ENCODE measurements around the gene PPA1. TPM values are rescaled to one million over a fixed set of nuclear protein-coding genes. Genes with fewer than 3 reads are reported as not detected.

PPA1 gene
- total RNA-seq, 1 donor from 2014 or later: 79.3 TPM

DNA sequence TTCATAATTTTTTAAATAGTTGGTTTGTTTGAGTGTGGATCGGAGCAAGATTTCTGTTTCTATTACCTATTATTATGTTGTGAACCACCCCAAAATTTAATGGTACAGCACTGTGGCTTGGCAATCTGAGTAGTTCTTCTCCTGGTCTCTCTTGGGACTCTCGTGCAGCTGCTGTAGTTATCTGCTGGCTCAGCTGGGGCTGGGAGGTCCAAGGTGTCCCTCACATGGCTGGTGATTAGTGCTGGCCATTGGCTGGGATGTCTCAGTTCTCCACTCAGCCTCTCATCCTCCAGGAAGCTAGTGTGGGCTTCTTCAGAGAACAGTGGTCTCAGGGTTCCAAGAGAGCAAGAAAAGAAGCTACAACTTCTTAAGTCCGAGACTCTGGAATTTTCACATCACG lies 35.1 kb upstream of the PPA1 start:
- no peaks in the 10 kb centered on the region for H3K36me3 ChIP-seq
- no peaks in the 10 kb centered on the region for H3K27me3 ChIP-seq
- DNase-seq (ENCODE audit: extremely low spot score in 2 of 2): no peak
- H3K4me1 ChIP-seq: peaks cover 6% of the 10 kb centered on the region
- H3K9me3 ChIP-seq: no peaks in the 10 kb centered on the region
- H3K4me3 ChIP-seq: no peak overlapping the region
- intact Hi-C loops (cut with DNase I): no loop called here
- no peak overlapping the region for H3K27ac ChIP-seq
- TF ChIP-seq, protein P1, sequence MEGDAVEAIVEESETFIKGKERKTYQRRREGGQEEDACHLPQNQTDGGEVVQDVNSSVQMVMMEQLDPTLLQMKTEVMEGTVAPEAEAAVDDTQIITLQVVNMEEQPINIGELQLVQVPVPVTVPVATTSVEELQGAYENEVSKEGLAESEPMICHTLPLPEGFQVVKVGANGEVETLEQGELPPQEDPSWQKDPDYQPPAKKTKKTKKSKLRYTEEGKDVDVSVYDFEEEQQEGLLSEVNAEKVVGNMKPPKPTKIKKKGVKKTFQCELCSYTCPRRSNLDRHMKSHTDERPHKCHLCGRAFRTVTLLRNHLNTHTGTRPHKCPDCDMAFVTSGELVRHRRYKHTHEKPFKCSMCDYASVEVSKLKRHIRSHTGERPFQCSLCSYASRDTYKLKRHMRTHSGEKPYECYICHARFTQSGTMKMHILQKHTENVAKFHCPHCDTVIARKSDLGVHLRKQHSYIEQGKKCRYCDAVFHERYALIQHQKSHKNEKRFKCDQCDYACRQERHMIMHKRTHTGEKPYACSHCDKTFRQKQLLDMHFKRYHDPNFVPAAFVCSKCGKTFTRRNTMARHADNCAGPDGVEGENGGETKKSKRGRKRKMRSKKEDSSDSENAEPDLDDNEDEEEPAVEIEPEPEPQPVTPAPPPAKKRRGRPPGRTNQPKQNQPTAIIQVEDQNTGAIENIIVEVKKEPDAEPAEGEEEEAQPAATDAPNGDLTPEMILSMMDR (IDR thresholded peaks at IDR 0.05): no peak
- TF ChIP-seq POLR2A (IDR thresholded peaks at IDR 0.05): no peak
- TF ChIP-seq POLR2AphosphoS5 (IDR thresholded peaks at IDR 0.05; ENCODE audit: insufficient read depth in 1 of 2, low read depth in 1 of 2): no peak

DNA sequence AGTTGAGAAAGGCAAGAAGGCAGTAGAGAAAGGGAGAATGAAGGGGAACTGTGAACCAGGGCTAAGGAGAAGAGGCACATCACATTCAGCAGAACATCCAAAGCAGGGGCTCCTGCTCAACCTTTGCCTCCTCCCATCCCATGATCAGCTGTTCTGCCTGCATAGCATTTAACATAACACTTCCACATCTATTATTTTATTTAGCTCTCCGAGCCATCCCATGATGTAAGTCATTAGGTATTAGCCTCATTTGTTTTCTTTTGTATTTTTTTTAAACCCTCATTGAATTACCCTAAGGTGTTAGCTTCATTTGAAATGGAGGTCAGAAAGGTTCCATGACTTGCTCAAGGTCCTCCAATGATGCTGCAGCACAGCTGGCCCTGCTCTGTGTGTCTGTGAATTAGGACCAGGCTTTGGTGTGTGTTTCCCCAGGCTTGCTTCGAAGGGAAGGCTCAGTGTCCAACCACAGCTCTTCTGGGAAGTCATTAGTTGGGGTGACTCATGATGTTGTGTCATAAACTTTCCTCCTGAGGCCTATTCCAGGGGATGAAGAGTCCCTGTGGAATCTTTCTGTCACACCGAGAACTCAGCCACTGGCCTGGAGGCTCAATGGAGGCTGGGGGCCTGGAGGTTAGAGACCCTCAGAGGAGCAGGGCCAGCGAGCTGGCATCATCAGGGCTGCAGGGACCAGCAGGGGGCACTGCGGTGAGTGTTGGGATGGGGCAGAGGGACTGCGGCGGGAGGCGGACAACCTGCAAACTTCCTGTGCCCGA lies 34.1 kb upstream of the PPA1 start:
- H3K36me3 ChIP-seq: no peaks in the 10 kb centered on the region
- H3K4me3 ChIP-seq: no peak overlapping the region
- no peaks in the 10 kb centered on the region for H3K27me3 ChIP-seq
- H3K9me3 ChIP-seq: no peaks in the 10 kb centered on the region
- H3K27ac ChIP-seq: peak overlapping the region; percentile 28
- peak; percentile 46 to 76 for TF ChIP-seq POLR2AphosphoS5 (IDR thresholded peaks at IDR 0.05; ENCODE audit: insufficient read depth in 1 of 2, low read depth in 1 of 2)
- TF ChIP-seq, protein P1 (IDR thresholded peaks at IDR 0.05): peak in 1 of 3 experiments; percentile 8
- no peak for TF ChIP-seq POLR2A (IDR thresholded peaks at IDR 0.05)
- peaks cover 6% of the 10 kb centered on the region for H3K4me1 ChIP-seq
- intact Hi-C loops (cut with DNase I): no loop called here
- DNase-seq (ENCODE audit: extremely low spot score in 2 of 2): no peak

DNA sequence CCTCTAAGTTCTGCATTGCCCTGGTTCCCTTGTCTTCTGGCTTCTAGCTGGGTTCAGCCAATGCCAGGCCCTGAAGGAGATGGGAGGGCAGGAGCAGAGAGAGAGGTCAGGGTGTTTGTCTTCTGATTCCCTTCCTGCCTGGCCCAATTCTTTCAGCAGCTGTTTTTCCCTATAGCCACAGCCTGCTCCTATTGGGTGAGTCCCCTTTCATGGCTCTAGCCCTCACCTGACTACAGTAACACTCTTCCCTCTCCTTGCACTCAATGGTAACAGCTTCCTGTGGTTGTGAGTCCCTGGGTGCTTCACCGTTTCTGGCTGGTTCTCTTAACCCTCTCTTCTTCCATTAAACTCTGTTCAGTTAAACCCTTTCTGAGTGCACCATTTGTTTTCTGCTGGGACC lies 33.5 kb upstream of the PPA1 start:
- DNase-seq (ENCODE audit: extremely low spot score in 2 of 2): no peak
- no peak overlapping the region for H3K4me3 ChIP-seq
- H3K27ac ChIP-seq: peak overlapping the region; percentile 28
- no peaks in the 10 kb centered on the region for H3K27me3 ChIP-seq
- H3K9me3 ChIP-seq: no peaks in the 10 kb centered on the region
- intact Hi-C loops (cut with DNase I): no loop called here
- TF ChIP-seq POLR2A (IDR thresholded peaks at IDR 0.05): no peak
- no peak for TF ChIP-seq POLR2AphosphoS5 (IDR thresholded peaks at IDR 0.05; ENCODE audit: insufficient read depth in 1 of 2, low read depth in 1 of 2)
- TF ChIP-seq, protein P1 (IDR thresholded peaks at IDR 0.05): no peak
- peaks cover 6% of the 10 kb centered on the region for H3K4me1 ChIP-seq
- H3K36me3 ChIP-seq: no peaks in the 10 kb centered on the region

DNA sequence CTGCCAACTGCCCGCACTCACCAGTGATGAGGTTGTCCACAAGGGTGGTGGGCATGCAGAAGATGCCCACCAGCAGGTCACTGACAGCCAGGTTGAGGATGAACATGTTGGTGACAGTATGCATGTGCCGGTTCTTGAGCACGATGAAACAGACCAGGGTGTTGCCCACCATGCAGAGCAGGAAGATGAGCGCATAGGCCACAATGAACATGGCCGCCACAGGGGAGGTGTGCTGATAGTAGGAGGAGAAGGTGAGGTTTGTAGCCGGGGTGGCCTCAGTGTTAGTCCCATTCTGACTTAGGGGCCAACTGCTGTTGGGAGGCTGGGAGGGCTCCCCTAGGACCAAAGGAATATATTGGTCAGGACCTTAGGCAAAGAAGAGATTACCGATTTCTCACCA lies 32.8 kb upstream of the PPA1 start:
- Histone ChIP-seq H3K9me3 (no peaks in the 10 kb centered on the region), H3K27me3 (no peaks in the 10 kb centered on the region), H3K27ac (no peak overlapping the region), H3K4me3 (no peak overlapping the region), H3K36me3 (no peaks in the 10 kb centered on the region), H3K4me1 (peaks cover 6% of the 10 kb centered on the region)
- intact Hi-C loops (cut with DNase I): no loop called here
- TF ChIP-seq POLR2A (IDR thresholded peaks at IDR 0.05) (no peak), POLR2AphosphoS5 (IDR thresholded peaks at IDR 0.05; ENCODE audit: insufficient read depth in 1 of 2, low read depth in 1 of 2) (no peak)
- TF ChIP-seq, protein P1 (IDR thresholded peaks at IDR 0.05): no peak
- DNase-seq (ENCODE audit: extremely low spot score in 2 of 2): no peak

DNA sequence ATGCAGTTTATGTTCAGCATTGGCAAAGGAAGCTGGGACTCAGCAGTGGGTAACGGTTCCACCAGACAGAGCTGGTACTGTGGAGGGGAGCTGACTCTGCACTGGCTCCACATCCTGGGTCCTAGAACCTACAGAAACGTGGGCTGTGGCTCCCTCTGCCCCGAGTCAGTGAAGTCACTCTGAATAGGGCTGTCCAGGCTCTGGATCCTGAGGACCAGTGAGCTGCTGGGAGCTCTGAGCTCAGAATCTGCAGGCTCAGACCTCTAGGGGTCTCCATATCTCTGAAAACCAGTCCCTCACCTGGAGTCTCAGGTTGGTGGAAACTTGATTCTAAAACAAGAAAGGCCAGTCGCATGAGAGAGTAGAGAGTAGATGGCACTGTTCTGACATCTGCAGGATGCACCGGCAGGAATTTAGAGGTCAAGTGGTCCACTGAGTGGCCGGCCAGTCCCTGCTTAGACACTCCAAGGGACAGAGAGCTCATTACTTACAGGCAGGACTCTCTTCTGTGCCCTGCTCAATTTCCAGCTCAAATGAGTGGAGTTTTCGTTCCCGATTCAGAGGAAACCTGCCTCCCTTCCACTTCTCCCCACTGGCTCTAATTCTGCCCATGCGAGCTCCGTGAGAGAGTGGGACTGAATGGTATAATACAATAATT lies 31.9 kb upstream of the PPA1 start:
- TF ChIP-seq, protein P1 (IDR thresholded peaks at IDR 0.05): no peak
- TF ChIP-seq POLR2A (IDR thresholded peaks at IDR 0.05) (no peak), POLR2AphosphoS5 (IDR thresholded peaks at IDR 0.05; ENCODE audit: insufficient read depth in 1 of 2, low read depth in 1 of 2) (no peak)
- H3K9me3 ChIP-seq: no peaks in the 10 kb centered on the region
- H3K36me3 ChIP-seq: no peaks in the 10 kb centered on the region
- peaks cover 6% of the 10 kb centered on the region for H3K4me1 ChIP-seq
- H3K4me3 ChIP-seq: no peak overlapping the region
- DNase-seq (ENCODE audit: extremely low spot score in 2 of 2): no peak
- H3K27me3 ChIP-seq: no peaks in the 10 kb centered on the region
- H3K27ac ChIP-seq: no peak overlapping the region
- intact Hi-C loops (cut with DNase I): no loop called here
